Keratinocyte (primary cell): ENCODE measurements around the gene SCAMP4. TPM values are rescaled to one million over a fixed set of nuclear protein-coding genes. Genes with fewer than 3 reads are reported as not detected.

Source experiments
- DNase-seq: peaks from one replicate; pipeline ENCODE4 v3.0.0-alpha.2; 2011; ENCODE audit warnings: low read depth, missing footprints, low spot score
- FAIRE-seq: peaks from 2 replicates; lab custom pipeline; 2011; peaks lifted over from hg19 to GRCh38; lab: Jason Lieb, UNC
- H2AFZ ChIP-seq: 2 replicates; pipeline ENCODE4 v1.6.0; 2012; ENCODE audit warnings: low read length, control low read depth, inconsistent platforms; ENCODE audit not compliant: control insufficient read depth
- H3K27ac ChIP-seq: 2 replicates; pipeline ENCODE4 v1.5.1; 2011; ENCODE audit warnings: low read length; ENCODE audit not compliant: control insufficient read depth, insufficient read depth
- H3K27me3 ChIP-seq: 3 replicates; pipeline ENCODE4 v1.6.0; 2011; ENCODE audit warnings: low read length; ENCODE audit not compliant: control insufficient read depth, insufficient read depth; ENCODE audit errors: extremely low read depth
- H3K36me3 ChIP-seq, 2 experiments: 2 replicates in 1 of 2; 3 replicates in 1 of 2; pipeline ENCODE4 v1.5.1; 2011; ENCODE audit warnings: low read length in 2 of 2, mild to moderate bottlenecking in 1 of 2; ENCODE audit not compliant: control insufficient read depth in 2 of 2, insufficient read depth in 2 of 2; ENCODE audit errors: extremely low read depth in 1 of 2
- H3K4me1 ChIP-seq: 3 replicates; pipeline ENCODE4 v1.5.1; 2011; ENCODE audit warnings: low read length; ENCODE audit not compliant: control insufficient read depth, insufficient read depth; ENCODE audit errors: extremely low read depth
- H3K4me2 ChIP-seq: 3 replicates; pipeline ENCODE4 v1.6.0; 2011; ENCODE audit warnings: low read depth, low read length; ENCODE audit not compliant: control insufficient read depth, insufficient read depth; ENCODE audit errors: extremely low read depth
- H3K4me3 ChIP-seq, 3 experiments: fragments of 200-600 bp in 1 of 3; sonication (generic) in 1 of 3; 2 replicates in 2 of 3; 3 replicates in 1 of 3; pipeline ENCODE4 v1.5.1; 2011 to 2016; ENCODE audit warnings: low read length in 3 of 3, mild to moderate bottlenecking in 3 of 3, control low read depth in 2 of 3, inconsistent platforms in 1 of 3, low read depth in 1 of 3, mixed read lengths in 1 of 3, mixed run types in 1 of 3, moderate library complexity in 1 of 3; ENCODE audit not compliant: control insufficient read depth in 2 of 3, insufficient read depth in 2 of 3; ENCODE audit errors: extremely low read depth in 1 of 3
- H3K79me2 ChIP-seq: 2 replicates; pipeline ENCODE4 v1.6.0; 2012; ENCODE audit warnings: low read length; ENCODE audit not compliant: control insufficient read depth, insufficient read depth
- H3K9ac ChIP-seq: 3 replicates; pipeline ENCODE4 v1.6.0; 2011; ENCODE audit warnings: low read length; ENCODE audit not compliant: control insufficient read depth, insufficient read depth; ENCODE audit errors: extremely low read depth
- H3K9me1 ChIP-seq: 3 replicates; pipeline ENCODE4 v1.6.0; 2011; ENCODE audit warnings: low read length; ENCODE audit not compliant: control insufficient read depth, insufficient read depth; ENCODE audit errors: extremely low read depth
- H3K9me3 ChIP-seq: 2 replicates; pipeline ENCODE4 v1.5.1; 2012; ENCODE audit warnings: low read depth, low read length; ENCODE audit not compliant: control insufficient read depth
- H4K20me1 ChIP-seq: 3 replicates; pipeline ENCODE4 v1.6.0; 2011; ENCODE audit warnings: low read length; ENCODE audit not compliant: control insufficient read depth, insufficient read depth; ENCODE audit errors: extremely low read depth
- CTCF ChIP-seq, 3 experiments: IDR thresholded peaks in 1 of 3; conservative IDR thresholded peaks in 1 of 3; optimal IDR thresholded peaks in 1 of 3; 2 replicates in 2 of 3; 3 replicates in 1 of 3; pipeline versions ENCODE3 to v1.5.1; 2011; ENCODE audit warnings: low read length in 3 of 3, mild to moderate bottlenecking in 3 of 3, moderate library complexity in 2 of 3, control low read depth in 1 of 3, inconsistent platforms in 1 of 3; ENCODE audit not compliant: insufficient read depth in 2 of 3; ENCODE audit errors: extremely low read depth in 1 of 3
- EZH2 ChIP-seq: IDR thresholded peaks from one replicate; pipeline ENCODE4 v1.6.1; 2012; ENCODE audit warnings: inconsistent platforms, mild to moderate bottlenecking, low read length, moderate library complexity
- dilution Hi-C: fragments of 300-500 bp; cut with MboI; formaldehyde crosslinking; loops from one replicate; pipeline ENCODE4 v1.7.0; 2020; ENCODE audit warnings: low sequenced_read_pairs; ENCODE audit not compliant: extremely low pct_ligation_motif_present
- polyA plus RNA-seq, 5 experiments: library from polyadenylated mRNA; depleted of rRNA in 3 of 5; stranded (reverse) in 3 of 5; stranded (forward) in 1 of 5; unstranded in 1 of 5; fragments of >200 nt; gene quantifications; 1 replicate in 1 of 5; 2 replicates in 3 of 5; 3 replicates in 1 of 5; pipeline versions ENCODE4 v1.2.1 to v1.2.3, GENCODE V29; 2011 to 2012; ENCODE audit warnings: missing spikeins in 2 of 5, low read depth in 1 of 5, low replicate concordance in 1 of 5

SCAMP4 gene
- polyA plus RNA-seq, 1 donor (not counting 4 experiments of a cell fraction or from before 2014, with no cell fraction given), result 4.8 TPM

GRCh38 chr19:1882089-1882785 lies 23.0 kb upstream of the SCAMP4 start:
- FAIRE-seq, result peak; percentile 41
- Histone ChIP-seq H3K27me3 (no peaks in the 10 kb centered on the region), H3K79me2 (peaks cover 47% of the 10 kb centered on the region), H4K20me1 (peaks cover 25% of the 10 kb centered on the region), H3K9ac (no peak overlapping the region), H3K9me1 (peaks cover 6% of the 10 kb centered on the region), H3K4me3 (no peak overlapping the region), H2AFZ (no peak overlapping the region), H3K4me2 (peak overlapping the region; percentile 1), H3K27ac (no peak overlapping the region), H3K9me3 (no peaks in the 10 kb centered on the region), H3K36me3 (peaks cover 5 to 11% of the 10 kb centered on the region in 2 experiments), H3K4me1 (peaks cover 24% of the 10 kb centered on the region)
- TF ChIP-seq CTCF (optimal IDR thresholded peaks at IDR 0.05 in 1 of 3, IDR thresholded peaks at IDR 0.05 in 1 of 3, conservative IDR thresholded peaks at IDR 0.05 in 1 of 3; ENCODE audit: extremely low read depth in 1 of 3, insufficient read depth in 2 of 3, low read length in 3 of 3), result no peak
- no peak for TF ChIP-seq EZH2
- DNase-seq, result no peak
- dilution Hi-C loops, result no loop called here

GRCh38 chr19:1882786-1883692 lies 22.2 kb upstream of the SCAMP4 start:
- Histone ChIP-seq H3K4me2 (peak overlapping the region; percentile 96), H3K27me3 (no peaks in the 10 kb centered on the region), H3K4me3 (peak overlapping the region in 2 of 3 experiments; percentile 80), H2AFZ (no peak overlapping the region), H3K4me1 (peaks cover 24% of the 10 kb centered on the region), H3K27ac (no peak overlapping the region), H3K9ac (peak overlapping the region; percentile 84), H4K20me1 (peaks cover 25% of the 10 kb centered on the region), H3K79me2 (peaks cover 47% of the 10 kb centered on the region), H3K9me3 (no peaks in the 10 kb centered on the region), H3K36me3 (peaks cover 5 to 11% of the 10 kb centered on the region in 2 experiments), H3K9me1 (peaks cover 6% of the 10 kb centered on the region)
- no peak for TF ChIP-seq EZH2
- no peak for TF ChIP-seq CTCF (optimal IDR thresholded peaks at IDR 0.05 in 1 of 3, IDR thresholded peaks at IDR 0.05 in 1 of 3, conservative IDR thresholded peaks at IDR 0.05 in 1 of 3; ENCODE audit: extremely low read depth in 1 of 3, insufficient read depth in 2 of 3, low read length in 3 of 3)
- no peak for FAIRE-seq
- dilution Hi-C loops, result no loop called here
- no peak for DNase-seq
